SK-N-SH treated with all-trans-retinoic acid at 6 μM for 48 hours (cell line): ENCODE measurements around the gene CDKN1B.

Source experiments
- ATAC-seq: fragments of 200-7000 bp; cut with Tn5 transposase; 3 replicates; pipeline ENCODE4 v1.9.1; 2020; ENCODE audit warnings: mild to moderate bottlenecking, moderate library complexity
- ARNTL ChIP-seq: fragments of 450-650 bp; formaldehyde crosslinking; IDR thresholded peaks from 2 replicates; pipeline ENCODE4 v1.5.0; 2020; ENCODE audit warnings: low read depth, mild to moderate bottlenecking, moderate library complexity, borderline replicate concordance
- BACH2 ChIP-seq: fragments of 250-450 bp; sonication (Bioruptor Pico); IDR thresholded peaks from 2 replicates; pipeline ENCODE4 v1.9.0; 2021; ENCODE audit warnings: mild to moderate bottlenecking, borderline replicate concordance
- CREB5 ChIP-seq: fragments of 250-450 bp; sonication (Bioruptor Pico); IDR thresholded peaks from 2 replicates; pipeline ENCODE4 v1.5.1; 2020; ENCODE audit warnings: low read depth, mild to moderate bottlenecking, moderate library complexity
- CSDC2 ChIP-seq: fragments of 250-450 bp; sonication (Bioruptor Pico); IDR thresholded peaks from 2 replicates; pipeline ENCODE4 v1.5.0; 2020; ENCODE audit warnings: mild to moderate bottlenecking, moderate library complexity
- CSRNP3 ChIP-seq: fragments of 250-450 bp; sonication (Bioruptor Pico); IDR thresholded peaks from 2 replicates; pipeline ENCODE4 v1.5.1; 2021; ENCODE audit warnings: mild to moderate bottlenecking, moderate library complexity
- ESRRG ChIP-seq: fragments of 250-450 bp; sonication (Bioruptor Pico); IDR thresholded peaks from 2 replicates; pipeline ENCODE4 v1.6.1; 2021; ENCODE audit warnings: mild to moderate bottlenecking
- GLIS3 ChIP-seq: fragments of 250-450 bp; sonication (Bioruptor Pico); IDR thresholded peaks from 2 replicates; pipeline ENCODE4 v1.5.0; 2020; ENCODE audit warnings: mild to moderate bottlenecking, moderate library complexity
- ISL1 ChIP-seq: fragments of 250-450 bp; sonication (Bioruptor Pico); IDR thresholded peaks from 2 replicates; pipeline ENCODE4 v2.1.2; 2022; ENCODE audit warnings: mild to moderate bottlenecking, moderate library complexity
- OSR1 ChIP-seq: fragments of 250-450 bp; sonication (Bioruptor Pico); IDR thresholded peaks from 2 replicates; pipeline ENCODE4 v1.8.0; 2022; ENCODE audit warnings: moderate library complexity, mild to moderate bottlenecking, inconsistent platforms
- PATZ1 ChIP-seq: fragments of 250-450 bp; sonication (Bioruptor Pico); IDR thresholded peaks from 2 replicates; pipeline ENCODE4 v1.8.0; 2020; ENCODE audit warnings: mild to moderate bottlenecking, moderate library complexity, borderline replicate concordance
- POU6F1 ChIP-seq: fragments of 250-450 bp; sonication (Bioruptor Pico); IDR thresholded peaks from 2 replicates; pipeline ENCODE4 v1.8.0; 2021; ENCODE audit warnings: low read depth, mild to moderate bottlenecking, moderate library complexity, borderline replicate concordance
- PPARA ChIP-seq: fragments of 250-450 bp; sonication (Bioruptor Pico); IDR thresholded peaks from 2 replicates; pipeline ENCODE4 v1.5.0; 2020; ENCODE audit warnings: mild to moderate bottlenecking, borderline replicate concordance
- SNAI2 ChIP-seq: fragments of 250-450 bp; sonication (Bioruptor Pico); IDR thresholded peaks from 2 replicates; pipeline ENCODE4 v1.5.0; 2020; ENCODE audit warnings: mild to moderate bottlenecking, moderate library complexity
- TCF4 ChIP-seq: fragments of 250-450 bp; sonication (Bioruptor Pico); IDR thresholded peaks from 2 replicates; pipeline ENCODE4 v1.8.0; 2021; ENCODE audit warnings: mild to moderate bottlenecking, moderate library complexity, borderline replicate concordance
- TOX ChIP-seq: fragments of 250-450 bp; sonication (Bioruptor Pico); IDR thresholded peaks from 2 replicates; pipeline ENCODE4 v1.8.0; 2021; ENCODE audit warnings: mild to moderate bottlenecking, moderate library complexity, borderline replicate concordance
- TSHZ2 ChIP-seq: fragments of 250-450 bp; sonication (Bioruptor Pico); IDR thresholded peaks from 2 replicates; pipeline ENCODE4 v1.5.0; 2020; ENCODE audit warnings: mild to moderate bottlenecking, moderate library complexity
- ZC3H10 ChIP-seq: fragments of 250-450 bp; sonication (Bioruptor Pico); IDR thresholded peaks from 2 replicates; pipeline ENCODE4 v1.5.1; 2021; ENCODE audit warnings: mild to moderate bottlenecking, moderate library complexity
- ZFP3 ChIP-seq: fragments of 250-450 bp; sonication (Bioruptor Pico); IDR thresholded peaks from 2 replicates; pipeline ENCODE4 v1.5.0; 2020; ENCODE audit warnings: mild to moderate bottlenecking, moderate library complexity
- ZNF565 ChIP-seq: fragments of 450-650 bp; formaldehyde crosslinking; conservative IDR thresholded peaks from 2 replicates; pipeline ENCODE4 v1.5.0; 2020; ENCODE audit warnings: low read depth, mild to moderate bottlenecking, moderate library complexity
- ZNF8 ChIP-seq: fragments of 450-650 bp; formaldehyde crosslinking; IDR thresholded peaks from 2 replicates; pipeline ENCODE4 v1.5.0; 2020; ENCODE audit warnings: mild to moderate bottlenecking, moderate library complexity

The CDKN1B gene

GRCh38 chr12:12683136-12683697 is 34.0 kb upstream of the CDKN1B start:
- no peak for ATAC-seq
- TF ChIP-seq SNAI2 (no peak), POU6F1 (CRISPR knock-in tag) (no peak), ISL1 (CRISPR knock-in tag) (no peak), ZNF565 (CRISPR knock-in tag) (no peak), ESRRG (no peak), CSDC2 (CRISPR knock-in tag) (no peak), CSRNP3 (no peak), ZNF8 (CRISPR knock-in tag) (no peak), GLIS3 (no peak), TOX (CRISPR knock-in tag) (no peak), ZC3H10 (CRISPR knock-in tag) (no peak), ARNTL (CRISPR knock-in tag) (no peak), BACH2 (no peak), TCF4 (CRISPR knock-in tag) (no peak), ZFP3 (no peak), PPARA (CRISPR knock-in tag) (no peak), OSR1 (CRISPR knock-in tag) (no peak)

- ATAC-seq, result no peak
- TF ChIP-seq ISL1 (CRISPR knock-in tag), result no peak
Observed at GRCh38 chr12:12683725-12684124, 33.4 kb upstream of the CDKN1B start.

- TF ChIP-seq ZC3H10 (CRISPR knock-in tag) (0 out of 2 replicates have a peak, but pooled peaks have one; percentile 40), ZNF565 (CRISPR knock-in tag) (no peak), CSDC2 (CRISPR knock-in tag) (0 out of 2 replicates have a peak, but pooled peaks have one; percentile 46), ZFP3 (peak; percentile 50; the same call in 1 of the 2 replicates), TCF4 (CRISPR knock-in tag) (peak; percentile 46; the same call in 1 of the 2 replicates), PPARA (CRISPR knock-in tag) (no peak)
- peak; percentile 75 for ATAC-seq
Observed at GRCh38 chr12:12684375-12685106, 32.6 kb upstream of the CDKN1B start.

GRCh38 chr12:12685305-12685704 is 31.9 kb upstream of the CDKN1B start:
- TF ChIP-seq BACH2, result no peak
- TF ChIP-seq TSHZ2 (CRISPR knock-in tag), result no peak
- no peak for TF ChIP-seq CREB5 (CRISPR knock-in tag)
- no peak for TF ChIP-seq SNAI2
- TF ChIP-seq ARNTL (CRISPR knock-in tag), result no peak
- no peak for TF ChIP-seq ZNF8 (CRISPR knock-in tag)
- TF ChIP-seq PPARA (CRISPR knock-in tag), result no peak
- no peak for TF ChIP-seq GLIS3
- TF ChIP-seq PATZ1, result no peak
- no peak for TF ChIP-seq OSR1 (CRISPR knock-in tag)
- no peak for TF ChIP-seq ZNF565 (CRISPR knock-in tag)
- TF ChIP-seq, all 23 proteins: peak for 0
- ATAC-seq, result no peak
